ENCODE results near the gene TP53I13. TPM values are rescaled to one million over a fixed set of nuclear protein-coding genes. Genes with fewer than 3 reads are reported as not detected.

The TP53I13 gene
- total and polyA plus RNA-seq, 2 donors (not counting 3 experiments of a cell fraction or from before 2014, with no cell fraction given): 41.1 to 42.7 TPM

DNA sequence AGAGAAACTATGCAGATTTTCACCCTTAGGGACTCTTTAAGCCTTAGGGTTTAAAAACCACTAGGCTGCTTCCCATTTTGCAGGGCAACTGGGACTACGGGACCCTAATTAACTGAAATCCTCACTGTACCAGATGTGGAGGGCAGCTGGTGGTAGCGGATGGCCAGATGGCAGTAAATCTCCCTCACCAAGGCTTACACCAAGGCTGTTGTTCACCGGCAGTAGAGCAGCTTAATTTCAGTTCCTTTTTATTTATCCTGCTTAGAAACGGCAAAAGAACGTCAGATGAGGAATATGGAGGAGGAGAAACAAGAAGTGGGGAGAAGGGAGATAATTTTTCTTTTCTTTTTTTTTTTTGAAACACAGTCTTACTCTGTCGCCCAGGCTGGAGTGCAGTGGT, 8.2 kb upstream of the TP53I13 start:
- BruUV-seq (replicated peaks): no TSS peak
- TF ChIP-seq MYC (IDR thresholded peaks at IDR 0.05; ENCODE audit: low read depth, low read length) (no peak), JUN (IDR thresholded peaks at IDR 0.05; ENCODE audit: borderline replicate concordance, insufficient read depth, insufficient read length, low read depth) (no peak), GATA2 (IDR thresholded peaks at IDR 0.05; ENCODE audit: insufficient read depth, insufficient read length, low read depth, low read length) (no peak)
- intact Hi-C loops (cut with micrococcal nuclease): no loop called here
- H3K4me3 ChIP-seq (replicated peaks in 1 of 3; ENCODE audit: insufficient read depth in 1 of 3, low read depth in 1 of 3, low read length in 3 of 3): no peak overlapping the region
- DNase-seq (ENCODE audit: low read depth, low spot score): no peak
- no peaks in the 10 kb centered on the region for H3K9me3 ChIP-seq (replicated peaks; ENCODE audit: control insufficient read depth, insufficient read depth, low read length)
- H3K79me2 ChIP-seq (ENCODE audit: control insufficient read depth, insufficient read depth, low read length): no peaks in the 10 kb centered on the region
- dilution Hi-C loops (cut with MboI; ENCODE audit: extremely low pct_ligation_motif_present, low sequenced_read_pairs): no loop called here
- CTCF ChIA-PET: interaction anchor here (1.0 kb wide), 1 partner anchor 190 kb away, joined by 3 read pairs; no protein-coding TSS in a partner anchor
- no peaks in the 10 kb centered on the region for H3K4me1 ChIP-seq (ENCODE audit: control insufficient read depth, extremely low read depth, insufficient read depth, low read length)
- H2AFZ ChIP-seq (ENCODE audit: low read depth, low read length): no peak overlapping the region
- POLR2A ChIA-PET: interaction anchor here (0.6 kb wide), 1 partner anchor 15 kb away, joined by 3 read pairs; no protein-coding TSS in a partner anchor
- H3K27me3 ChIP-seq (ENCODE audit: control insufficient read depth in 2 of 2, insufficient read depth in 2 of 2, low read length in 2 of 2): no peaks in the 10 kb centered on the region
- H4K20me1 ChIP-seq (replicated peaks; ENCODE audit: control insufficient read depth, extremely low read depth, insufficient read depth, low read length): no peaks in the 10 kb centered on the region
- FAIRE-seq: no peak
- no peak overlapping the region for H3K9ac ChIP-seq (replicated peaks; ENCODE audit: extremely low read depth, insufficient read depth, low read length)
- no peak overlapping the region for H3K4me2 ChIP-seq (ENCODE audit: insufficient read depth, low read length)
- no peaks in the 10 kb centered on the region for H3K36me3 ChIP-seq (ENCODE audit: control insufficient read depth in 2 of 2, extremely low read depth in 1 of 2, insufficient read depth in 2 of 2, low read length in 2 of 2)
- no peaks in the 10 kb centered on the region for H3K9me1 ChIP-seq (replicated peaks; ENCODE audit: control insufficient read depth, extremely low read depth, insufficient read depth, low read length)
- H3K27ac ChIP-seq (ENCODE audit: insufficient read depth, low read depth, low read length): no peak overlapping the region

DNA sequence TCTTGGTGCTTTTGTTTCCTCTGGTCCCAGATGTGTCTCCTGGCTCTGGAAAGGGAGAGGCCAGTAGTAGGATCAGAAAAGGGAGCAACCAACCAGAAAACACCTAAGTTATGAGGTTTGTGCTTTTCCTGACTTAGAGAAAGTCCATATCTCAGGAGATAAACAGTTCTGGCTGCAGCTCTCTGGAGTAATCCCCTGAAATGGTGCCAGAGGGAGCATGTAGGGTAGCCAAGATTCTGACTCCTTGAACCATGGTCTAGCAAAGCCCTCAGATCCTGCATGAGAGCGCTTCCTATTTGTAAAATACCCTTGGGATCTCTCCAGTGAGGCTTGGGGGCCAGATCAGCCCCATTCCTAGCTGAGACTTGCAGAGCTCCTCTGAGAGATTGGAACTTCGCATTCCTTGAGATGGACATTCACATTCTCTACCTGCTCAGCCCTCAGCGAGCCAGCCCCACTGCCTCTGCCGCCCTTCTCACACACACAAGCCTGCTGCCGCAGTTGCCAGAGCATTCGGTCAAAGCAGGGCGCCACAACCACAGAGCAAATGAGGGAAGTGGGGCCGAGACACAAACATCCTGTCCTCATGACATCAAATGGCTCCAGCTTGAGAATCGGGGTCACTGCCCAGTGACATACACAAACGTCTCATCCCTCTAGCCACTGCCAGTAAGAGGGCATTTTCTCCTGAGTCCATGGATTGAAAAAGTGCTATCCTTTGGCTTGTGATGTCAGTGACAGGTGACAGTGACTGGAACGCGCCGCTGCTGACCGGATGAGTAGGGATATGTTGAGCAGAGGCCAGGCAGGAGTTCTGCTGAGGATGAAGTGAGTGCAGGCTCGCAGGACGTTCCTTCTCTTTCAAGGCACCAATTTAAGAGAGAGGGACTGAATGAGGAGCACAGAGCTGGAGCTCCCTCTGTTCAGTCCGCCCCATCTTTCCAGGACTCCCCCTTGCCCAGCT, 6.7 kb upstream of the TP53I13 start:
- dilution Hi-C loops (cut with MboI; ENCODE audit: extremely low pct_ligation_motif_present, low sequenced_read_pairs): no loop called here
- TF ChIP-seq, protein P1, sequence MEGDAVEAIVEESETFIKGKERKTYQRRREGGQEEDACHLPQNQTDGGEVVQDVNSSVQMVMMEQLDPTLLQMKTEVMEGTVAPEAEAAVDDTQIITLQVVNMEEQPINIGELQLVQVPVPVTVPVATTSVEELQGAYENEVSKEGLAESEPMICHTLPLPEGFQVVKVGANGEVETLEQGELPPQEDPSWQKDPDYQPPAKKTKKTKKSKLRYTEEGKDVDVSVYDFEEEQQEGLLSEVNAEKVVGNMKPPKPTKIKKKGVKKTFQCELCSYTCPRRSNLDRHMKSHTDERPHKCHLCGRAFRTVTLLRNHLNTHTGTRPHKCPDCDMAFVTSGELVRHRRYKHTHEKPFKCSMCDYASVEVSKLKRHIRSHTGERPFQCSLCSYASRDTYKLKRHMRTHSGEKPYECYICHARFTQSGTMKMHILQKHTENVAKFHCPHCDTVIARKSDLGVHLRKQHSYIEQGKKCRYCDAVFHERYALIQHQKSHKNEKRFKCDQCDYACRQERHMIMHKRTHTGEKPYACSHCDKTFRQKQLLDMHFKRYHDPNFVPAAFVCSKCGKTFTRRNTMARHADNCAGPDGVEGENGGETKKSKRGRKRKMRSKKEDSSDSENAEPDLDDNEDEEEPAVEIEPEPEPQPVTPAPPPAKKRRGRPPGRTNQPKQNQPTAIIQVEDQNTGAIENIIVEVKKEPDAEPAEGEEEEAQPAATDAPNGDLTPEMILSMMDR (IDR thresholded peaks at IDR 0.05; ENCODE audit: extremely low read depth in 1 of 2, insufficient read depth in 1 of 2, low read depth in 1 of 2, low read length in 2 of 2): no peak
- TF ChIP-seq FOS (IDR thresholded peaks at IDR 0.05; ENCODE audit: borderline replicate concordance, insufficient read depth, low read length): no peak
- no peak for TF ChIP-seq GATA2 (IDR thresholded peaks at IDR 0.05; ENCODE audit: insufficient read depth, insufficient read length, low read depth, low read length)
- no peak for TF ChIP-seq JUN (IDR thresholded peaks at IDR 0.05; ENCODE audit: borderline replicate concordance, insufficient read depth, insufficient read length, low read depth)
- no peak for TF ChIP-seq EZH2 (IDR thresholded peaks at IDR 0.05; ENCODE audit: borderline replicate concordance, low read depth, low read length, severe bottlenecking)
- TF ChIP-seq POLR2AphosphoS5 (IDR thresholded peaks at IDR 0.05; ENCODE audit: insufficient read depth, low read depth, low read length): no peak
- TF ChIP-seq MYC (IDR thresholded peaks at IDR 0.05; ENCODE audit: low read depth, low read length): no peak
- TF ChIP-seq, protein P2, sequence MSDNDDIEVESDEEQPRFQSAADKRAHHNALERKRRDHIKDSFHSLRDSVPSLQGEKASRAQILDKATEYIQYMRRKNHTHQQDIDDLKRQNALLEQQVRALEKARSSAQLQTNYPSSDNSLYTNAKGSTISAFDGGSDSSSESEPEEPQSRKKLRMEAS (IDR thresholded peaks at IDR 0.05; ENCODE audit: insufficient read depth, insufficient read length): no peak
- no peak for TF ChIP-seq POLR2A (IDR thresholded peaks at IDR 0.05; ENCODE audit: low read depth, low read length)
- no peak overlapping the region for H2AFZ ChIP-seq (ENCODE audit: low read depth, low read length)
- peaks cover 8% of the 10 kb centered on the region for H3K4me1 ChIP-seq (ENCODE audit: control insufficient read depth, extremely low read depth, insufficient read depth, low read length)
- no peak overlapping the region for H3K27ac ChIP-seq (ENCODE audit: insufficient read depth, low read depth, low read length)
- DNase-seq (ENCODE audit: low read depth, low spot score): no peak
- intact Hi-C loops (cut with micrococcal nuclease): no loop called here
- no peaks in the 10 kb centered on the region for H4K20me1 ChIP-seq (replicated peaks; ENCODE audit: control insufficient read depth, extremely low read depth, insufficient read depth, low read length)
- no peak overlapping the region for H3K4me3 ChIP-seq (replicated peaks in 1 of 3; ENCODE audit: insufficient read depth in 1 of 3, low read depth in 1 of 3, low read length in 3 of 3)
- no peaks in the 10 kb centered on the region for H3K36me3 ChIP-seq (ENCODE audit: control insufficient read depth in 2 of 2, extremely low read depth in 1 of 2, insufficient read depth in 2 of 2, low read length in 2 of 2)
- FAIRE-seq: no peak
- H3K27me3 ChIP-seq (ENCODE audit: control insufficient read depth in 2 of 2, insufficient read depth in 2 of 2, low read length in 2 of 2): no peaks in the 10 kb centered on the region
- H3K4me2 ChIP-seq (ENCODE audit: insufficient read depth, low read length): no peak overlapping the region
- H3K9me1 ChIP-seq (replicated peaks; ENCODE audit: control insufficient read depth, extremely low read depth, insufficient read depth, low read length): no peaks in the 10 kb centered on the region
- ChIA-PET POLR2A (no interaction called here), CTCF (interaction anchor here (1.0 to 1.3 kb wide), 3 partner anchors 25 to 192 kb away, joined by 3 to 4 read pairs (median 3); no protein-coding TSS in a partner anchor)
- no peaks in the 10 kb centered on the region for H3K79me2 ChIP-seq (ENCODE audit: control insufficient read depth, insufficient read depth, low read length)
- H3K9ac ChIP-seq (replicated peaks; ENCODE audit: extremely low read depth, insufficient read depth, low read length): no peak overlapping the region
- H3K9me3 ChIP-seq (replicated peaks; ENCODE audit: control insufficient read depth, insufficient read depth, low read length): no peaks in the 10 kb centered on the region
- no TSS peak for BruUV-seq (replicated peaks)
